ENCODE results near the gene TTLL11. TPM values are rescaled to one million over a fixed set of nuclear protein-coding genes. Genes with fewer than 3 reads are reported as not detected.

Gene TTLL11
- polyA plus RNA-seq, 1 of the 3 experiments (the other 2 are of a cell fraction): 6.8 TPM

- CTCF ChIA-PET: interaction anchor here (1.1 kb wide), 1 partner anchor 17 kb away, joined by 3 read pairs; no protein-coding TSS in a partner anchor
These were observed 271.8 kb downstream of the TTLL11 start for GRCh38 chr9:121821326-121821725.

More at GRCh38 chr9:121821326-121821725, 271.8 kb downstream of the TTLL11 start:
- Histone ChIP-seq H3K4me2 (no peak overlapping the region), H3K4me1 (ENCODE audit: control insufficient read depth in 1 of 2, insufficient read depth in 2 of 2, low read depth in 1 of 2, low read length in 1 of 2) (peaks cover 0 to 29% of the 10 kb centered on the region in 2 experiments; a peak in 2 of 4 replicates), H3F3A (replicated peaks; ENCODE audit: insufficient read depth) (no peaks in the 10 kb centered on the region), H3K9ac (no peak overlapping the region), H3K27me3 (ENCODE audit: insufficient read depth) (no peaks in the 10 kb centered on the region), H3K9me2 (no peaks in the 10 kb centered on the region), H3K27ac (ENCODE audit: low read depth in 2 of 2, low read length in 1 of 2) (no peak overlapping the region), H4K20me1 (ENCODE audit: insufficient read depth) (no peaks in the 10 kb centered on the region), H3K4me3 (ENCODE audit: low read depth in 2 of 2, low read length in 1 of 2) (no peak overlapping the region), H2AFZ (ENCODE audit: low read depth) (no peak overlapping the region), H3K79me2 (ENCODE audit: insufficient read depth) (no peaks in the 10 kb centered on the region), H3K9me3 (no peaks in the 10 kb centered on the region), H3K36me3 (replicated peaks in 1 of 2; ENCODE audit: control insufficient read depth in 1 of 2, insufficient read depth in 2 of 2, low read length in 1 of 2) (no peaks in the 10 kb centered on the region)
- TF ChIP-seq USF2 (IDR thresholded peaks at IDR 0.05; ENCODE audit: borderline replicate concordance, low read depth, low read length) (no peak), CTCF (IDR thresholded peaks at IDR 0.05) (no peak), REST (IDR thresholded peaks at IDR 0.05; ENCODE audit: low read depth, low read length) (no peak), YY1 (IDR thresholded peaks at IDR 0.05; ENCODE audit: low read depth) (no peak), TAF1 (IDR thresholded peaks at IDR 0.05; ENCODE audit: borderline replicate concordance, low read depth, low read length) (no peak), RXRA (IDR thresholded peaks at IDR 0.05; ENCODE audit: borderline replicate concordance, low read depth) (no peak)
- 95% methylated on average over 5 of the region's 5 CpGs for WGBS (ENCODE audit: low lambda C conversion rate)
- no peak for DNase-seq
- POLR2A ChIA-PET: no interaction called here

Measured in SK-N-SH (cell line).